DND-41 (cell line): ENCODE data around the gene LRRN2.
"Not testable (repeated sequence)": the region's sequence is repeated elsewhere in the genome, so short reads cannot be mapped to it uniquely, and the experiment has no call there.

Experiments used
- ATAC-seq: fragments of 200-7000 bp; cut with Tn5 transposase; 3 replicates; pipeline ENCODE4 v1.9.1; 2021; ENCODE audit warnings: low read depth; ENCODE audit not compliant: insufficient read depth
- DNase-seq: peaks from one replicate; pipeline ENCODE4 v3.0.0-alpha.2; 2020
- H2AFZ ChIP-seq: 2 replicates; pipeline ENCODE4 v1.6.0; 2012; ENCODE audit warnings: low read depth, low read length
- H3K27ac ChIP-seq: 2 replicates; pipeline ENCODE4 v1.5.1; 2012; ENCODE audit warnings: low read length, inconsistent platforms
- H3K27me3 ChIP-seq: fragments of 200-600 bp; sonication (generic); 2 replicates; pipeline ENCODE4 v1.6.0; 2012; ENCODE audit warnings: low read length, mild to moderate bottlenecking, inconsistent platforms; ENCODE audit not compliant: insufficient read depth, poor library complexity
- H3K36me3 ChIP-seq: 2 replicates; pipeline ENCODE4 v1.5.1; 2012; ENCODE audit warnings: low read length, inconsistent platforms; ENCODE audit not compliant: insufficient read depth
- H3K4me1 ChIP-seq: 2 replicates; pipeline ENCODE4 v1.5.1; 2012; ENCODE audit warnings: mild to moderate bottlenecking, low read length; ENCODE audit not compliant: insufficient read depth
- H3K4me2 ChIP-seq: 2 replicates; pipeline ENCODE4 v1.6.0; 2012; ENCODE audit warnings: mild to moderate bottlenecking, moderate library complexity, low read length, inconsistent platforms; ENCODE audit not compliant: insufficient read depth
- H3K4me3 ChIP-seq, 2 experiments: fragments of 200-600 bp in 1 of 2; shearing (Covaris generic) in 1 of 2; 2 replicates each; pipeline ENCODE4 v1.5.1; 2012 to 2016; ENCODE audit warnings: inconsistent platforms in 2 of 2, low read length in 2 of 2, mild to moderate bottlenecking in 2 of 2, low read depth in 1 of 2, moderate library complexity in 1 of 2
- H3K79me2 ChIP-seq: 2 replicates; pipeline ENCODE4 v1.6.0; 2012; ENCODE audit warnings: low read length, inconsistent platforms; ENCODE audit not compliant: insufficient read depth
- H3K9ac ChIP-seq: 2 replicates; pipeline ENCODE4 v1.6.0; 2012; ENCODE audit warnings: low read depth, mild to moderate bottlenecking, inconsistent platforms, low read length, moderate library complexity
- H3K9me3 ChIP-seq: 2 replicates; pipeline ENCODE4 v1.5.1; 2012; ENCODE audit warnings: low read length, moderate library complexity, mild to moderate bottlenecking, inconsistent platforms; ENCODE audit not compliant: insufficient read depth, severe bottlenecking
- H4K20me1 ChIP-seq: 2 replicates; pipeline ENCODE4 v1.6.0; 2012; ENCODE audit warnings: low read length; ENCODE audit not compliant: insufficient read depth
- EZH2 ChIP-seq: IDR thresholded peaks from 3 replicates; pipeline ENCODE4 v1.6.1; 2012; ENCODE audit warnings: borderline replicate concordance, low read depth, mild to moderate bottlenecking, moderate library complexity, low read length, inconsistent platforms; ENCODE audit not compliant: severe bottlenecking
- TF ChIP-seq, protein P1 (sequence below): IDR thresholded peaks from 2 replicates; pipeline ENCODE4 v1.5.1; 2012; ENCODE audit warnings: borderline replicate concordance, low read length, moderate library complexity, mild to moderate bottlenecking; ENCODE audit not compliant: poor library complexity, severe bottlenecking; ENCODE audit errors: extremely low read depth

LRRN2 gene

DNA sequence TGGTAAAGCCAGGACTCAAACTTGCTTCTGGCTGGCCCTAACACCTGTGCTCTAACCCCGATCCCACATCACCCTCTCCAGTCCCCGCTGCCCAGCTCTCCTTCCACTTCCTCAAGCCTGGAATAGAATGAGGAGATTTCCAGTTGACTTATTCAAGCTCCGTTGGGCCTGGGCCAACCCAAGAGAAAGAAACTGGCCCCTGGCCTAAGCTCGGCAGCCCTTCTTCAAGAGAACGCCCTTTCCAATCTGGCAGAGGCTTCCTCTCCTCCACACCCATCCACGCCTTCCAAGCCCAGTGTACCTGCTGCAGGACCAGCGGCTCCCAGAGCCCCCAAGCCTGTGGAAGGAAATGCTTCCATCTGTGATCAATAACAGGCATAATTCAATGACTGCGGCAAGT is 51.9 kb downstream of the LRRN2 start:
- Histone ChIP-seq H4K20me1 (no peaks in the 10 kb centered on the region), H3K27me3 (peaks cover 11% of the 10 kb centered on the region), H2AFZ (no peak overlapping the region), H3K4me2 (no peak overlapping the region), H3K36me3 (no peaks in the 10 kb centered on the region), H3K27ac (no peak overlapping the region), H3K9ac (no peak overlapping the region), H3K4me3 (no peak overlapping the region), H3K4me1 (no peaks in the 10 kb centered on the region), H3K9me3 (no peaks in the 10 kb centered on the region), H3K79me2 (no peaks in the 10 kb centered on the region)
- ATAC-seq (no peak), DNase-seq (no peak)
- TF ChIP-seq, protein P1, sequence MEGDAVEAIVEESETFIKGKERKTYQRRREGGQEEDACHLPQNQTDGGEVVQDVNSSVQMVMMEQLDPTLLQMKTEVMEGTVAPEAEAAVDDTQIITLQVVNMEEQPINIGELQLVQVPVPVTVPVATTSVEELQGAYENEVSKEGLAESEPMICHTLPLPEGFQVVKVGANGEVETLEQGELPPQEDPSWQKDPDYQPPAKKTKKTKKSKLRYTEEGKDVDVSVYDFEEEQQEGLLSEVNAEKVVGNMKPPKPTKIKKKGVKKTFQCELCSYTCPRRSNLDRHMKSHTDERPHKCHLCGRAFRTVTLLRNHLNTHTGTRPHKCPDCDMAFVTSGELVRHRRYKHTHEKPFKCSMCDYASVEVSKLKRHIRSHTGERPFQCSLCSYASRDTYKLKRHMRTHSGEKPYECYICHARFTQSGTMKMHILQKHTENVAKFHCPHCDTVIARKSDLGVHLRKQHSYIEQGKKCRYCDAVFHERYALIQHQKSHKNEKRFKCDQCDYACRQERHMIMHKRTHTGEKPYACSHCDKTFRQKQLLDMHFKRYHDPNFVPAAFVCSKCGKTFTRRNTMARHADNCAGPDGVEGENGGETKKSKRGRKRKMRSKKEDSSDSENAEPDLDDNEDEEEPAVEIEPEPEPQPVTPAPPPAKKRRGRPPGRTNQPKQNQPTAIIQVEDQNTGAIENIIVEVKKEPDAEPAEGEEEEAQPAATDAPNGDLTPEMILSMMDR: no peak
- TF ChIP-seq EZH2: no peak

GRCh38 chr1:204630132-204630905 is 55.2 kb downstream of the LRRN2 start:
- no peak for DNase-seq
- Histone ChIP-seq H3K9me3 (no peaks in the 10 kb centered on the region), H2AFZ (no peak overlapping the region), H3K9ac (no peak overlapping the region), H4K20me1 (no peaks in the 10 kb centered on the region), H3K4me2 (no peak overlapping the region), H3K36me3 (no peaks in the 10 kb centered on the region), H3K79me2 (no peaks in the 10 kb centered on the region), H3K4me1 (no peaks in the 10 kb centered on the region), H3K4me3 (no peak overlapping the region), H3K27me3 (peaks cover 8% of the 10 kb centered on the region), H3K27ac (no peak overlapping the region)
- TF ChIP-seq EZH2: no peak
- TF ChIP-seq, protein P1: no peak
- ATAC-seq: no peak

DNA sequence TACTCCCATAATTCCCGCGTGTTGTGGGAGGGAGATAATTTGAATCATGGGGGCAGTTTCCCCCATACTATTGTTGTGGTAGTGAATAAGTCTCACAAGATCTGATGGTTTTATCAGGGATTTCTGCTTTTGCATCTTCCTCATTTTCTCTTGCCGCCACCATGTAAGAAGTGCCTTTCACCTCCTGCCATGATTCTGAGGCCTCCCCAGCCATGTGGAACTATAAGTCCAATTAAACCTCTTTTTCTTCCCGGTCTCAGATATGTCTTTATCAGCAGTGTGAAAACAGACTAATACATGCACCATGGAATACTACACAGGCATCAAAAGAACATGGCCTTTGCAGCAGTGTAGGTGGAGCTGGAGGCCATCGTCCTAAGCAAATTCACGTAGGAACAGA is 56.1 kb downstream of the LRRN2 start:
- ATAC-seq: not testable (repeated sequence)

DNA sequence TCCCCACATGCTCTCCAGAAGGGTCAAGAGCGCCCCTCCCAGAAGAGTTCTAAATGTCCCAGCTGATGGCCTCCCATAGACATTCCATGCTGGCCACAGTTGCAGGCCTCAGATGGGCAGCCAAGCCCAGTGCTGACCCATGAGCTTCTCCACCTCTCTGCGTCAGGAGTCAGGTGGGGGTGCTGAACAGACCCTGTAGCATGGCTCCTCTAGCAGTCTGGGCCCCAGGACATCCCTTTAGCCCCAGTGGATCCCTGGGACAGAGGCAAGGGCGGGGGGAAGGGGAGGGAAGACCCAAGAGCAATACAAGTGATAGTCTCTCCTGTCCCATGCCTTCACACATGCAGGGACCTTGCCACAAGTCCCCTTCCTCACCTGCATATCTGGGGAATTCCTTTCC is 56.7 kb downstream of the LRRN2 start:
- Histone ChIP-seq H3K4me2 (no peak overlapping the region), H3K36me3 (no peaks in the 10 kb centered on the region), H3K9me3 (no peaks in the 10 kb centered on the region), H3K4me1 (no peaks in the 10 kb centered on the region), H3K4me3 (no peak overlapping the region), H3K27me3 (peaks cover 8% of the 10 kb centered on the region), H3K27ac (no peak overlapping the region), H4K20me1 (no peaks in the 10 kb centered on the region), H3K9ac (no peak overlapping the region), H3K79me2 (no peaks in the 10 kb centered on the region), H2AFZ (no peak overlapping the region)
- DNase-seq (no peak), ATAC-seq (no peak)
- TF ChIP-seq, protein P1: no peak
- no peak for TF ChIP-seq EZH2

More for the DNA sequence above, 56.1 kb downstream of the LRRN2 start:
- not testable (repeated sequence) for H3K4me2 ChIP-seq, H3K4me1 ChIP-seq, H4K20me1 ChIP-seq, DNase-seq, H3K36me3 ChIP-seq, H3K9ac ChIP-seq, H2AFZ ChIP-seq, H3K27ac ChIP-seq, H3K27me3 ChIP-seq, H3K9me3 ChIP-seq, H3K4me3 ChIP-seq, H3K79me2 ChIP-seq
